Measurements from ENCODE around the gene EEF2K. TPM values are rescaled to one million over a fixed set of nuclear protein-coding genes. Genes with fewer than 3 reads are reported as not detected.
A peak's percentile ranks its signal among the peaks of the same experiment; 100 is the strongest.

Gene EEF2K
- total and polyA plus RNA-seq, 2 of the 13 experiments (the other 11 are each of a cell fraction or from before 2014, with no cell fraction given) = 22.0 to 23.8 TPM

DNA sequence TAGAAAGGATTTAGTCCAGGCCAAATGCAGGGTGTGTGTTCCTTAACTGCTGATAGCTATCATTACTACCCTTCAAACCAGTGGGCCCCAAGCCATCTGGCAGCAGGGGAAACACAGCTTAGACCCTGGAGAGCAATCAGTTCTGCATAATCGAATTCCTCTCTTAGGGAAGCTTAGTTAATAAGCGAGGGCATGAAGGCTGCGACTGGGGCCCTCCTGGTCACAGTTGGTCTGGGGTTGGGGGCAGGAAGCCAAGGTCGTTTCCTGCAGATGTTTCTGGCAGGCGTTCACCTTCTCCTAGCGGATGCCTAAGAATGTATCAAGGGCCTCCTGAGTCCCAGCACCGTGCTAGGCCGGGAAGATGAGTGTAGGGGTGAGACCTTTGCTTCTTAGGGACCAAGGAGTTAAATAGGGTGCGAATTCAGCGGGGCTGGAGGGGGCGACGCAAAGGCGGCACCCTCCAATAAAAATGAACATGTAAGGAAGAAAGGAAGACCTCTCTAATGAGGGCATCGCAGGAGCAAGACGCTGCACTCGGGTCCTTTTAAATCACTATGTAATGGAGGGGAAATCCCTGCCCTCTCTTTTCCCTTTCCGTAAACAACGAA lies 16.5 kb upstream of the EEF2K start (continued):
- no peak for TF ChIP-seq ZNF335 (CRISPR knock-in tag; IDR thresholded peaks at IDR 0.05)
- TF ChIP-seq NFYB (CRISPR knock-in tag; IDR thresholded peaks at IDR 0.05) = 0 out of 2 replicates have a peak, but pooled peaks have one; percentile 8
- no peak for TF ChIP-seq KLF11 (CRISPR knock-in tag; IDR thresholded peaks at IDR 0.05)
- TF ChIP-seq PHF20 (CRISPR knock-in tag; IDR thresholded peaks at IDR 0.05) = no peak
- TF ChIP-seq ZXDC (CRISPR knock-in tag; IDR thresholded peaks at IDR 0.05) = no peak
- TF ChIP-seq ZNF530 (CRISPR knock-in tag; IDR thresholded peaks at IDR 0.05; ENCODE audit: low read depth) = no peak
- TF ChIP-seq, protein P1, sequence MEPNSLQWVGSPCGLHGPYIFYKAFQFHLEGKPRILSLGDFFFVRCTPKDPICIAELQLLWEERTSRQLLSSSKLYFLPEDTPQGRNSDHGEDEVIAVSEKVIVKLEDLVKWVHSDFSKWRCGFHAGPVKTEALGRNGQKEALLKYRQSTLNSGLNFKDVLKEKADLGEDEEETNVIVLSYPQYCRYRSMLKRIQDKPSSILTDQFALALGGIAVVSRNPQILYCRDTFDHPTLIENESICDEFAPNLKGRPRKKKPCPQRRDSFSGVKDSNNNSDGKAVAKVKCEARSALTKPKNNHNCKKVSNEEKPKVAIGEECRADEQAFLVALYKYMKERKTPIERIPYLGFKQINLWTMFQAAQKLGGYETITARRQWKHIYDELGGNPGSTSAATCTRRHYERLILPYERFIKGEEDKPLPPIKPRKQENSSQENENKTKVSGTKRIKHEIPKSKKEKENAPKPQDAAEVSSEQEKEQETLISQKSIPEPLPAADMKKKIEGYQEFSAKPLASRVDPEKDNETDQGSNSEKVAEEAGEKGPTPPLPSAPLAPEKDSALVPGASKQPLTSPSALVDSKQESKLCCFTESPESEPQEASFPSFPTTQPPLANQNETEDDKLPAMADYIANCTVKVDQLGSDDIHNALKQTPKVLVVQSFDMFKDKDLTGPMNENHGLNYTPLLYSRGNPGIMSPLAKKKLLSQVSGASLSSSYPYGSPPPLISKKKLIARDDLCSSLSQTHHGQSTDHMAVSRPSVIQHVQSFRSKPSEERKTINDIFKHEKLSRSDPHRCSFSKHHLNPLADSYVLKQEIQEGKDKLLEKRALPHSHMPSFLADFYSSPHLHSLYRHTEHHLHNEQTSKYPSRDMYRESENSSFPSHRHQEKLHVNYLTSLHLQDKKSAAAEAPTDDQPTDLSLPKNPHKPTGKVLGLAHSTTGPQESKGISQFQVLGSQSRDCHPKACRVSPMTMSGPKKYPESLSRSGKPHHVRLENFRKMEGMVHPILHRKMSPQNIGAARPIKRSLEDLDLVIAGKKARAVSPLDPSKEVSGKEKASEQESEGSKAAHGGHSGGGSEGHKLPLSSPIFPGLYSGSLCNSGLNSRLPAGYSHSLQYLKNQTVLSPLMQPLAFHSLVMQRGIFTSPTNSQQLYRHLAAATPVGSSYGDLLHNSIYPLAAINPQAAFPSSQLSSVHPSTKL (CRISPR knock-in tag; IDR thresholded peaks at IDR 0.05) = no peak
- TF ChIP-seq NR0B2 (CRISPR knock-in tag; IDR thresholded peaks at IDR 0.05) = no peak
- TF ChIP-seq RNF2 (conservative IDR thresholded peaks at IDR 0.05; ENCODE audit: low read depth) = no peak
- 0 out of 2 replicates have a peak, but pooled peaks have one; percentile 46 for TF ChIP-seq AHDC1 (CRISPR knock-in tag; IDR thresholded peaks at IDR 0.05; ENCODE audit: borderline replicate concordance)
- TF ChIP-seq ATF4 (CRISPR knock-in tag; IDR thresholded peaks at IDR 0.05) = no peak
- TF ChIP-seq MIER3 (CRISPR knock-in tag; IDR thresholded peaks at IDR 0.05; ENCODE audit: borderline replicate concordance) = no peak
- TF ChIP-seq CEBPG (CRISPR knock-in tag; IDR thresholded peaks at IDR 0.05) = no peak
- TF ChIP-seq SOX6 (IDR thresholded peaks at IDR 0.05) = no peak
- TF ChIP-seq SOX6 (CRISPR knock-in tag; IDR thresholded peaks at IDR 0.05) = no peak
- 0 out of 2 replicates have a peak, but pooled peaks have one; percentile 7 for TF ChIP-seq ZFP37 (CRISPR knock-in tag; IDR thresholded peaks at IDR 0.05; ENCODE audit: borderline replicate concordance)
- TF ChIP-seq ZNF788 (CRISPR knock-in tag; IDR thresholded peaks at IDR 0.05; ENCODE audit: borderline replicate concordance) = no peak

Data from HepG2 (cell line).